ENCODE data around the gene UAP1.
"Not testable (repeated sequence)": the region's sequence is repeated elsewhere in the genome, so short reads cannot be mapped to it uniquely, and the experiment has no call there.

UAP1 gene

GRCh38 chr1:162587761-162588260 lies 26.3 kb downstream of the UAP1 start:
- Histone ChIP-seq H3K27ac (ENCODE audit: low read length) (no peak overlapping the region), H3K4me3 (ENCODE audit: low read depth in 1 of 2, low read length in 2 of 2) (no peak overlapping the region), H3K9me3 (ENCODE audit: control insufficient read depth in 1 of 2, low read length in 2 of 2) (no peaks in the 10 kb centered on the region), H3K27me3 (ENCODE audit: low read depth, low read length) (no peaks in the 10 kb centered on the region), H3K4me1 (ENCODE audit: control insufficient read depth in 1 of 2, insufficient read depth in 2 of 2, low read length in 2 of 2) (no peaks in the 10 kb centered on the region), H3K36me3 (ENCODE audit: control insufficient read depth in 1 of 2, insufficient read depth in 2 of 2, low read length in 2 of 2) (peaks cover 42 to 55% of the 10 kb centered on the region in 2 donors)

DNA sequence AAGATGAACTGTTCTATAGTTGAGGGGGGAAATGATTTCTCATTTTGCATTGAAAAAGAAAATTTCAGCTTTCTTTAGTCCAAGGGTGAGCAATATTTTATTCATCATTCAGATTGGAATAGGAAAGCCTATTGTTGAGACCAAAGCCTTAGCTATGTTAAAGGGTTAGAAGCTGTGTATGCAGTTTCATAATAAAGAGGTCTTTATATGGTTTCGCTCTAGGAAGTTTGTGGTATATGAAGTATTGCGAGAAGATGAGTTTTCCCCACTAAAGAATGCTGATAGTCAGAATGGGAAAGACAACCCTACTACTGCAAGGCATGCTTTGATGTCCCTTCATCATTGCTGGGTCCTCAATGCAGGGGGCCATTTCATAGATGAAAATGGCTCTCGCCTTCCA lies 28.6 kb downstream of the UAP1 start:
- no peaks in the 10 kb centered on the region for H3K4me1 ChIP-seq (ENCODE audit: control insufficient read depth in 1 of 2, insufficient read depth in 2 of 2, low read length in 2 of 2)
- no peaks in the 10 kb centered on the region for H3K27me3 ChIP-seq (ENCODE audit: low read depth, low read length)
- peaks cover 44 to 65% of the 10 kb centered on the region in 2 donors for H3K36me3 ChIP-seq (ENCODE audit: control insufficient read depth in 1 of 2, insufficient read depth in 2 of 2, low read length in 2 of 2)
- no peaks in the 10 kb centered on the region for H3K9me3 ChIP-seq (ENCODE audit: control insufficient read depth in 1 of 2, low read length in 2 of 2)
- no peak overlapping the region for H3K27ac ChIP-seq (ENCODE audit: low read length)
- H3K4me3 ChIP-seq (ENCODE audit: low read depth in 1 of 2, low read length in 2 of 2): no peak overlapping the region

- Histone ChIP-seq H3K36me3 (ENCODE audit: control insufficient read depth in 1 of 2, insufficient read depth in 2 of 2, low read length in 2 of 2) (peaks cover 44 to 69% of the 10 kb centered on the region in 2 donors), H3K9me3 (ENCODE audit: control insufficient read depth in 1 of 2, low read length in 2 of 2) (no peaks in the 10 kb centered on the region), H3K4me3 (ENCODE audit: low read depth in 1 of 2, low read length in 2 of 2) (no peak overlapping the region), H3K4me1 (ENCODE audit: control insufficient read depth in 1 of 2, insufficient read depth in 2 of 2, low read length in 2 of 2) (no peaks in the 10 kb centered on the region), H3K27ac (ENCODE audit: low read length) (no peak overlapping the region), H3K27me3 (ENCODE audit: low read depth, low read length) (no peaks in the 10 kb centered on the region)
Measured at GRCh38 chr1:162590686-162591085, 29.2 kb downstream of the UAP1 start.

DNA sequence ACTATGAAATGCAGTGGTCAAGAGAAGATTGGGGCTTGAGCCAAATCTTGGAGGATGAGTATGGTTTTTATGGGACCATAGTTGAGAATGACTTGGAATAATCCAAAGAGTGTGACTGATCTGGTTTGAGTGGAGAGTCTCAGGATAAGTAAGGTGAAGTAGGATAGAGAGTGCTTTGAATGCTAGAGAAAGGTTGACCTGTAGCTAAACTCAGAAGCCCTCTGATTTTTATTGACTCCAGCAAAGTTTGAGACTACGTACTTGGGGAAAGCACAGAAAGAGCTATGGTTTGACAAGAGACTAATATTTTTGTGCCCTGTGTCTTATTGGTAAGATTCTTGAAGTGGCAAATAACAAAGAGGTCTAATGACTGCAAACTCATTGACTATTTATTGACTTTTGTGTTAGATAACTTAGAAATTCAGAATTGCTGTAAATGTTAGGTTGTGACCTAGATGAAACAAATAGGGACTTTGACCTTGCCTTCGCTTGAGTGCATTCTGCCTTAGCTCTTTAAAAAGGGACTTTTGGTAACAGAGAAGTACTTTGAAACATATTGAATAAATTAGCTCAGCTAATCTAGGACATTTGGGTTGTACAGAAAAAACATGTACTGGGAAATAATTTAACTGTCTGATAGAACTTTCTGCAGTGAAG lies 35.1 kb downstream of the UAP1 start:
- H3K36me3 ChIP-seq (ENCODE audit: control insufficient read depth in 1 of 2, insufficient read depth in 2 of 2, low read length in 2 of 2): peaks cover 37 to 59% of the 10 kb centered on the region in 2 donors
- no peak overlapping the region for H3K27ac ChIP-seq (ENCODE audit: low read length)
- no peak overlapping the region for H3K4me3 ChIP-seq (ENCODE audit: low read depth in 1 of 2, low read length in 2 of 2)
- H3K4me1 ChIP-seq (ENCODE audit: control insufficient read depth in 1 of 2, insufficient read depth in 2 of 2, low read length in 2 of 2): no peaks in the 10 kb centered on the region
- no peaks in the 10 kb centered on the region for H3K9me3 ChIP-seq (ENCODE audit: control insufficient read depth in 1 of 2, low read length in 2 of 2)
- no peaks in the 10 kb centered on the region for H3K27me3 ChIP-seq (ENCODE audit: low read depth, low read length)

- no peak overlapping the region for H3K27ac ChIP-seq (ENCODE audit: low read length)
- no peaks in the 10 kb centered on the region for H3K4me1 ChIP-seq (ENCODE audit: control insufficient read depth in 1 of 2, insufficient read depth in 2 of 2, low read length in 2 of 2)
- H3K4me3 ChIP-seq (ENCODE audit: low read depth in 1 of 2, low read length in 2 of 2): no peak overlapping the region
- no peaks in the 10 kb centered on the region for H3K9me3 ChIP-seq (ENCODE audit: control insufficient read depth in 1 of 2, low read length in 2 of 2)
- H3K36me3 ChIP-seq (ENCODE audit: control insufficient read depth in 1 of 2, insufficient read depth in 2 of 2, low read length in 2 of 2): peaks cover 30 to 46% of the 10 kb centered on the region in 2 donors
- no peaks in the 10 kb centered on the region for H3K27me3 ChIP-seq (ENCODE audit: low read depth, low read length)
Measured at GRCh38 chr1:162599451-162599850, 37.9 kb downstream of the UAP1 start.

DNA sequence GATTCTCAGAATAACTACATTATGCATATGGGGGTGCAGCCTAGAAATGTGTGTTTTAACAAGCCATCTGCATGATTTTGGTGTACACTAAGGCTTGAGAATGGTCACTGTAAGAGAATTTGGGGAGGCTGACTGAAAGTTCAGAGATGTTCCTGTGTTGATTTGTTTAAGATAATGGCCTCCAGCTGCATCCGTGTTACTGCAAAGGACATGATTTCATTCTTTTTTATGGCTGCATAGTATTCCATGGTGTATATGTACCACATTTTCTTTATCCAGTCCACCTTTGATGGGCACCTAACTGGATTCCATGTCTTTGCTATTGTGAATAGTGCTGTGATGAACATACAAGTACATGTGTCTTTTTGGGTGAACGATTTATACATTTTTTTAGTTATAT lies 41.6 kb downstream of the UAP1 start:
- peaks cover 16 to 23% of the 10 kb centered on the region in 2 donors for H3K36me3 ChIP-seq (ENCODE audit: control insufficient read depth in 1 of 2, insufficient read depth in 2 of 2, low read length in 2 of 2)
- not testable (repeated sequence) for H3K27me3 ChIP-seq (ENCODE audit: low read depth, low read length); H3K4me1 ChIP-seq (ENCODE audit: control insufficient read depth in 1 of 2, insufficient read depth in 2 of 2, low read length in 2 of 2); H3K27ac ChIP-seq (ENCODE audit: low read length); H3K4me3 ChIP-seq (ENCODE audit: low read depth in 1 of 2, low read length in 2 of 2); H3K9me3 ChIP-seq (ENCODE audit: control insufficient read depth in 1 of 2, low read length in 2 of 2)

- Histone ChIP-seq H3K27me3 (ENCODE audit: low read depth, low read length) (no peaks in the 10 kb centered on the region), H3K4me1 (ENCODE audit: control insufficient read depth in 1 of 2, insufficient read depth in 2 of 2, low read length in 2 of 2) (no peaks in the 10 kb centered on the region), H3K36me3 (ENCODE audit: control insufficient read depth in 1 of 2, insufficient read depth in 2 of 2, low read length in 2 of 2) (peaks cover 8 to 13% of the 10 kb centered on the region in 2 donors), H3K4me3 (ENCODE audit: low read depth in 1 of 2, low read length in 2 of 2) (no peak overlapping the region), H3K9me3 (ENCODE audit: control insufficient read depth in 1 of 2, low read length in 2 of 2) (no peaks in the 10 kb centered on the region), H3K27ac (ENCODE audit: low read length) (no peak overlapping the region)
Measured at GRCh38 chr1:162605225-162605927, 43.9 kb downstream of the UAP1 start.

- H3K36me3 ChIP-seq (ENCODE audit: control insufficient read depth in 1 of 2, insufficient read depth in 2 of 2, low read length in 2 of 2): peaks cover 0 to 5% of the 10 kb centered on the region in 2 donors
- no peaks in the 10 kb centered on the region for H3K9me3 ChIP-seq (ENCODE audit: control insufficient read depth in 1 of 2, low read length in 2 of 2)
- no peak overlapping the region for H3K27ac ChIP-seq (ENCODE audit: low read length)
Measured at GRCh38 chr1:162609306-162609705, 47.8 kb downstream of the UAP1 start.

GRCh38 chr1:162612606-162613400 lies 51.3 kb downstream of the UAP1 start:
- Histone ChIP-seq H3K4me1 (ENCODE audit: control insufficient read depth in 1 of 2, insufficient read depth in 2 of 2, low read length in 2 of 2) (peaks cover 0 to 14% of the 10 kb centered on the region in 2 donors), H3K27ac (ENCODE audit: low read length) (peak overlapping the region; percentile 31), H3K27me3 (ENCODE audit: low read depth, low read length) (no peaks in the 10 kb centered on the region), H3K4me3 (ENCODE audit: low read depth in 1 of 2, low read length in 2 of 2) (no peak overlapping the region), H3K9me3 (ENCODE audit: control insufficient read depth in 1 of 2, low read length in 2 of 2) (peaks cover 4 to 13% of the 10 kb centered on the region in 2 donors), H3K36me3 (ENCODE audit: control insufficient read depth in 1 of 2, insufficient read depth in 2 of 2, low read length in 2 of 2) (peaks cover 0 to 5% of the 10 kb centered on the region in 2 donors)

More at GRCh38 chr1:162609306-162609705, 47.8 kb downstream of the UAP1 start:
- Histone ChIP-seq H3K4me1 (ENCODE audit: control insufficient read depth in 1 of 2, insufficient read depth in 2 of 2, low read length in 2 of 2) (peaks cover 0 to 14% of the 10 kb centered on the region in 2 donors), H3K4me3 (ENCODE audit: low read depth in 1 of 2, low read length in 2 of 2) (no peak overlapping the region), H3K27me3 (ENCODE audit: low read depth, low read length) (no peaks in the 10 kb centered on the region)

- Histone ChIP-seq H3K4me1 (ENCODE audit: control insufficient read depth in 1 of 2, insufficient read depth in 2 of 2, low read length in 2 of 2) (peaks cover 0 to 14% of the 10 kb centered on the region in 2 donors), H3K4me3 (ENCODE audit: low read depth in 1 of 2, low read length in 2 of 2) (no peak overlapping the region), H3K27me3 (ENCODE audit: low read depth, low read length) (no peaks in the 10 kb centered on the region), H3K9me3 (ENCODE audit: control insufficient read depth in 1 of 2, low read length in 2 of 2) (peaks cover 5 to 13% of the 10 kb centered on the region in 2 donors), H3K36me3 (ENCODE audit: control insufficient read depth in 1 of 2, insufficient read depth in 2 of 2, low read length in 2 of 2) (no peaks in the 10 kb centered on the region), H3K27ac (ENCODE audit: low read length) (no peak overlapping the region)
Measured at GRCh38 chr1:162616848-162617247, 55.3 kb downstream of the UAP1 start.

- no peak overlapping the region for H3K27ac ChIP-seq (ENCODE audit: low read length)
- H3K4me3 ChIP-seq (ENCODE audit: low read depth in 1 of 2, low read length in 2 of 2): no peak overlapping the region
- H3K9me3 ChIP-seq (ENCODE audit: control insufficient read depth in 1 of 2, low read length in 2 of 2): peaks cover 5 to 13% of the 10 kb centered on the region in 2 donors
- H3K4me1 ChIP-seq (ENCODE audit: control insufficient read depth in 1 of 2, insufficient read depth in 2 of 2, low read length in 2 of 2): peaks cover 0 to 14% of the 10 kb centered on the region in 2 donors
- H3K36me3 ChIP-seq (ENCODE audit: control insufficient read depth in 1 of 2, insufficient read depth in 2 of 2, low read length in 2 of 2): no peaks in the 10 kb centered on the region
- H3K27me3 ChIP-seq (ENCODE audit: low read depth, low read length): no peaks in the 10 kb centered on the region
Measured at GRCh38 chr1:162617513-162617912, 56.0 kb downstream of the UAP1 start.
